Activated CD4-positive, alpha-beta T cell treated with anti-CD3 and anti-CD28 coated beads, Interleukin-10, Interleukin-2, amounts not matched to agents 100 ng/mL and 50 ng/mL, durations not matched to agents 16 hours and 8 hours (primary cell): ENCODE results near the gene FAM120B.
A peak's percentile ranks its signal among the peaks of the same experiment; 100 is the strongest.

Experiments
- DNase-seq: peaks from one replicate; pipeline ENCODE4 v3.0.0-alpha.2; 2020

Gene FAM120B

GRCh38 chr6:170272341-170273065, 34.1 kb upstream of the FAM120B start:
- no peak for DNase-seq

- DNase-seq: no peak
These were observed 33.4 kb upstream of the FAM120B start for GRCh38 chr6:170273191-170273590.

GRCh38 chr6:170273681-170274080, 32.9 kb upstream of the FAM120B start:
- no peak for DNase-seq

- no peak for DNase-seq
These were observed 31.6 kb upstream of the FAM120B start for GRCh38 chr6:170274713-170275560.

GRCh38 chr6:170276369-170277057, 30.0 kb upstream of the FAM120B start:
- no peak for DNase-seq

- no peak for DNase-seq
These were observed 28.4 kb upstream of the FAM120B start for GRCh38 chr6:170277893-170278742.

- DNase-seq: no peak
These were observed 27.8 kb upstream of the FAM120B start for GRCh38 chr6:170278743-170279094.

GRCh38 chr6:170279426-170279825, 27.1 kb upstream of the FAM120B start:
- DNase-seq: no peak

- DNase-seq: peak; percentile 60
These were observed 26.4 kb upstream of the FAM120B start for GRCh38 chr6:170279977-170280688.

- DNase-seq: no peak
These were observed 25.9 kb upstream of the FAM120B start for GRCh38 chr6:170280689-170281045.

GRCh38 chr6:170281331-170282292, 24.9 kb upstream of the FAM120B start:
- DNase-seq: no peak

- DNase-seq: no peak
These were observed 23.9 kb upstream of the FAM120B start for GRCh38 chr6:170282512-170283158.

GRCh38 chr6:170283212-170284081, 23.1 kb upstream of the FAM120B start:
- no peak for DNase-seq

- DNase-seq: no peak
These were observed 22.3 kb upstream of the FAM120B start for GRCh38 chr6:170284126-170284773.

GRCh38 chr6:170284866-170285469, 21.6 kb upstream of the FAM120B start:
- no peak for DNase-seq

GRCh38 chr6:170285482-170285881, 21.1 kb upstream of the FAM120B start:
- no peak for DNase-seq

GRCh38 chr6:170286246-170286933, 20.2 kb upstream of the FAM120B start:
- no peak for DNase-seq

GRCh38 chr6:170286934-170287265, 19.7 kb upstream of the FAM120B start:
- no peak for DNase-seq
